Ishikawa (cell line): Measurements from ENCODE around the gene GOLGA8T.
"Not testable (repeated sequence)": the region's sequence is repeated elsewhere in the genome, so short reads cannot be mapped to it uniquely, and the experiment has no call there.

Experiments
- RAD21 ChIP-seq: IDR thresholded peaks from 2 replicates; pipeline ENCODE4 v1.6.1; 2012; ENCODE audit warnings: low read depth
- TCF12 ChIP-seq: IDR thresholded peaks from 2 replicates; pipeline ENCODE4 v1.6.1; 2012; ENCODE audit warnings: low read depth
- ZBTB7A ChIP-seq: IDR thresholded peaks from 2 replicates; pipeline ENCODE4 v1.6.1; 2012; ENCODE audit warnings: low read depth
- TF ChIP-seq, protein P1 (sequence below): IDR thresholded peaks from 2 replicates; pipeline ENCODE4 v1.6.1; 2012

The GOLGA8T gene, protein sequence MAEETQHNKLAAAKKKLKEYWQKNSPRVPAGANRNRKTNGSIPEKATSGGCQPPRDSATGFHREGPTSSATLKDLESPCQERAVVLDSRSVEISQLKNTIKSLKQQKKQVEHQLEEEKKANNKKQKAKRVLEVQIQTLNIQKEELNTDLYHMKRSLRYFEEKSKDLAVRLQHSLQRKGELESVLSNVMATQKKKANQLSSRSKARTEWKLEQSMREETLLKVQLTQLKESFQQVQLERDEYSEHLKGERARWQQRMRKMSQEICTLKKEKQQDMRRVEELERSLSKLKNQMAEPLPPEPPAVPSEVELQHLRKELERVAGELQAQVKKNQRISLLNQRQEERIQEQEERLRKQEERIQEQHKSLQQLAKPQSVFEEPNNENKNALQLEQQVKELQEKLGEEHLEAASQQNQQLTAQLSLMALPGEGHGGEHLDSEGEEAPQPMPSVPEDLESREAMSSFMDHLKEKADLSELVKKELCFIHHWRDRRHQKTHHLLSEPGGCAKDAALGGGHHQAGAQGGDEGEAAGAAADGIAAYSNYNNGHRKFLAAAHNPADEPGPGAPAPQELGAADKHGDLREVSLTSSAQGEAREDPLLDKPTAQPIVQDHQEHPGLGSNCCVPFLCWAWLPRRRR

DNA sequence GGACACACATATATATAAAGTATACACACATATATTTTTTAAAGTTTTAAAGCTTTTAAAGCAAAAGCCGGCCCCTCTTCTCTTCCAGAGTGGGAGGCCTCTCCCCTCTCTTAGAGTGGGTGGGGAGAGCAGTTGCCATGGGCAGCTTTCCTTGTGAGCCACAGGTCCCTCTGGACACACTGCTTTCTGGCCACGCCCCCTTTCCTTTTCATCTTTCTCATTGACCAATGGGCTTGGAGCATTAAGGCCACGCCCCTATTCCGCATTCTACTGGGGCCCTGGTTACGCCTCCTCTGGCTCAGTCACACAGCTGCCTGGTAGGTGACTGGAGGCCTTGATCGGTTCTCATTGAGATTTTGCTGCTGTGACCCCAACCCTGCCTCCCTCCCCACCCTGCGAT is at the start of gene GOLGA8T:
TSS of gene GOLGA8T (plus strand) at position 301 of the 400 bp plus-strand sequence. CDS start at position 399, 98 bp downstream.
- TF ChIP-seq ZBTB7A, TCF12: not testable (repeated sequence)
- TF ChIP-seq, protein P1, sequence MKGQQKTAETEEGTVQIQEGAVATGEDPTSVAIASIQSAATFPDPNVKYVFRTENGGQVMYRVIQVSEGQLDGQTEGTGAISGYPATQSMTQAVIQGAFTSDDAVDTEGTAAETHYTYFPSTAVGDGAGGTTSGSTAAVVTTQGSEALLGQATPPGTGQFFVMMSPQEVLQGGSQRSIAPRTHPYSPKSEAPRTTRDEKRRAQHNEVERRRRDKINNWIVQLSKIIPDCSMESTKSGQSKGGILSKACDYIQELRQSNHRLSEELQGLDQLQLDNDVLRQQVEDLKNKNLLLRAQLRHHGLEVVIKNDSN, result not testable (repeated sequence)

DNA sequence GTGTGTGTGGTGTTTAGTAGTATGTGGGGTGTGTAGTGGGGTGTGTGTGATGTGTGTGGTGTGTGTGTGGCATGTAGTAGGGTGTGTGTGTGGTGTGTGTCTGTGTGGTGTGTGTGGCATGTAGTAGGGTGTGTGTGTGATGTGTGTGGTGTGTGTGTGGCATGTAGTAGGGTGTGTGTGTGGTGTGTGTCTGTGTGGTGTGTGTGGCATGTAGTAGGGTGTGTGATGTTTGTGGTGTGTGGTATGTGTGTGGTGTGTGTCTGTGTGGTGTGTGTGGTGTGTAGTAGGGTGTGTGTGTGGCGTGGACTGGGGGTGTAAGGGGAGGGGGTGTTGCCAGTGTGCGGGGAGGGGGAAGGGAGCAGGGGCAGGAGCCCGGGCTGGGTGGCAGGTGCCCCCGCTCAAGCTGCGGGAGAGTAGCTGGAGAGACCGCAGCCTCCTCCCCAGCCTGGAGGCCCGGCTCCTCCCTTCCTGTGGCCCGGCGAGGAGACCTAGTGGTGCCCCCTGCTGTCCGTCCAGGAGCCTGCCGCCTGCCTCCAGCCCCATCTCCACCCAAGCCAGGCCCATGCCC is 38.3 kb downstream of the GOLGA8T start:
- 0 out of 2 replicates have a peak, but pooled peaks have one; percentile 15 for TF ChIP-seq RAD21
